KMS-11 (cell line): ENCODE measurements around the gene NACA2.
"Not testable (repeated sequence)": the region's sequence is repeated elsewhere in the genome, so short reads cannot be mapped to it uniquely, and the experiment has no call there.

ENCODE experiments used
- H2AFZ ChIP-seq: fragments of 200-600 bp; sonication (generic); 2 replicates; pipeline ENCODE4 v1.6.1; 2016; ENCODE audit warnings: antibody characterized with exemption, mixed run types, low read depth
- H3K27ac ChIP-seq: fragments of 200-600 bp; sonication (generic); 2 replicates; pipeline ENCODE4 v1.6.1; 2016; ENCODE audit warnings: mild to moderate bottlenecking, mixed run types
- H3K27me3 ChIP-seq: fragments of 200-600 bp; sonication (generic); 2 replicates; pipeline ENCODE4 v1.6.1; 2017; ENCODE audit warnings: mild to moderate bottlenecking, low read depth, mixed run types, moderate library complexity; ENCODE audit not compliant: insufficient read depth
- H3K36me3 ChIP-seq: fragments of 200-600 bp; sonication (generic); 2 replicates; pipeline ENCODE4 v1.6.1; 2017; ENCODE audit warnings: mild to moderate bottlenecking, mixed run types; ENCODE audit not compliant: insufficient read depth
- H3K4me1 ChIP-seq: fragments of 200-600 bp; sonication (generic); 2 replicates; pipeline ENCODE4 v1.6.1; 2016; ENCODE audit warnings: mild to moderate bottlenecking, low read depth, mixed run types; ENCODE audit not compliant: poor library complexity, severe bottlenecking
- H3K4me2 ChIP-seq: fragments of 200-600 bp; sonication (generic); 2 replicates; pipeline ENCODE4 v1.7.0; 2016; ENCODE audit warnings: mild to moderate bottlenecking, mixed run types
- H3K4me3 ChIP-seq: fragments of 200-600 bp; sonication (generic); IDR thresholded peaks from 2 replicates; pipeline ENCODE4 v1.6.1; 2017; ENCODE audit warnings: low read depth, low read length, mixed read lengths; ENCODE audit not compliant: insufficient read depth
- H3K79me2 ChIP-seq: fragments of 200-600 bp; sonication (generic); 2 replicates; pipeline ENCODE4 v1.6.1; 2016; ENCODE audit warnings: low read depth, mixed run types; ENCODE audit not compliant: insufficient read depth
- H3K9ac ChIP-seq: fragments of 200-600 bp; sonication (generic); 2 replicates; pipeline ENCODE4 v1.6.1; 2016; ENCODE audit warnings: mild to moderate bottlenecking, mixed run types
- H4K20me1 ChIP-seq: fragments of 200-600 bp; sonication (generic); 2 replicates; pipeline ENCODE4 v1.6.1; 2016; ENCODE audit warnings: mild to moderate bottlenecking, mixed run types; ENCODE audit not compliant: insufficient read depth
- CTCF ChIP-seq: fragments of 200-600 bp; sonication (generic); conservative IDR thresholded peaks from 2 replicates; pipeline ENCODE4 v1.6.1; 2017; ENCODE audit warnings: low read depth, mild to moderate bottlenecking, antibody characterized with exemption, low read length, moderate library complexity, mixed read lengths

NACA2 gene

GRCh38 chr17:61589990-61590389, 1.0 kb downstream of the NACA2 start:
- no peak overlapping the region for H3K9ac ChIP-seq
- H4K20me1 ChIP-seq, result no peaks in the 10 kb centered on the region
- no peak overlapping the region for H2AFZ ChIP-seq
- no peak overlapping the region for H3K4me3 ChIP-seq
- no peak overlapping the region for H3K4me2 ChIP-seq
- H3K27me3 ChIP-seq, result no peaks in the 10 kb centered on the region
- no peaks in the 10 kb centered on the region for H3K36me3 ChIP-seq
- no peaks in the 10 kb centered on the region for H3K4me1 ChIP-seq
- TF ChIP-seq CTCF, result no peak
- no peak overlapping the region for H3K27ac ChIP-seq
- H3K79me2 ChIP-seq, result no peaks in the 10 kb centered on the region

GRCh38 chr17:61587807-61588660, 3.0 kb downstream of the NACA2 start:
- no peak for TF ChIP-seq CTCF
- H3K4me3 ChIP-seq, result no peak overlapping the region
- no peak overlapping the region for H2AFZ ChIP-seq
- H3K79me2 ChIP-seq, result no peaks in the 10 kb centered on the region
- H3K36me3 ChIP-seq, result no peaks in the 10 kb centered on the region
- no peaks in the 10 kb centered on the region for H4K20me1 ChIP-seq
- H3K27ac ChIP-seq, result no peak overlapping the region
- no peak overlapping the region for H3K4me2 ChIP-seq
- H3K9ac ChIP-seq, result no peak overlapping the region
- no peaks in the 10 kb centered on the region for H3K27me3 ChIP-seq
- H3K4me1 ChIP-seq, result no peaks in the 10 kb centered on the region

GRCh38 chr17:61587242-61587641, 3.8 kb downstream of the NACA2 start:
- H3K36me3 ChIP-seq, result no peaks in the 10 kb centered on the region
- H3K27ac ChIP-seq, result no peak overlapping the region
- no peak overlapping the region for H2AFZ ChIP-seq
- H3K4me2 ChIP-seq, result no peak overlapping the region
- no peaks in the 10 kb centered on the region for H4K20me1 ChIP-seq
- H3K79me2 ChIP-seq, result no peaks in the 10 kb centered on the region
- no peak for TF ChIP-seq CTCF
- H3K4me3 ChIP-seq, result no peak overlapping the region
- no peaks in the 10 kb centered on the region for H3K4me1 ChIP-seq
- no peaks in the 10 kb centered on the region for H3K27me3 ChIP-seq
- no peak overlapping the region for H3K9ac ChIP-seq

- H3K4me1 ChIP-seq, H4K20me1 ChIP-seq, H3K4me2 ChIP-seq, H2AFZ ChIP-seq, H3K4me3 ChIP-seq, H3K27ac ChIP-seq, H3K9ac ChIP-seq, H3K79me2 ChIP-seq, H3K36me3 ChIP-seq, H3K27me3 ChIP-seq: not testable (repeated sequence)
These were observed 4.4 kb downstream of the NACA2 start for GRCh38 chr17:61586622-61587021.

GRCh38 chr17:61586031-61586566, 4.9 kb downstream of the NACA2 start:
- TF ChIP-seq CTCF, result no peak
- no peaks in the 10 kb centered on the region for H3K79me2 ChIP-seq
- H3K4me2 ChIP-seq, result no peak overlapping the region
- no peak overlapping the region for H3K27ac ChIP-seq
- H3K4me3 ChIP-seq, result no peak overlapping the region
- H3K27me3 ChIP-seq, result no peaks in the 10 kb centered on the region
- no peak overlapping the region for H2AFZ ChIP-seq
- no peak overlapping the region for H3K9ac ChIP-seq
- H3K36me3 ChIP-seq, result no peaks in the 10 kb centered on the region
- H3K4me1 ChIP-seq, result no peaks in the 10 kb centered on the region
- no peaks in the 10 kb centered on the region for H4K20me1 ChIP-seq
